A549 (cell line): ENCODE results near the gene DNAH17.

ENCODE experiments used
- CHD4 ChIP-seq: fragments of 200-600 bp; sonication (generic); IDR thresholded peaks from 2 replicates; pipeline ENCODE4 v1.6.1; 2016; ENCODE audit warnings: antibody characterized with exemption, mild to moderate bottlenecking, borderline replicate concordance
- CTCF ChIP-seq: fragments of >200 bp; sonication (Bioruptor Twin); formaldehyde crosslinking; IDR thresholded peaks from 3 replicates; pipeline ENCODE4 v1.5.1; 2016
- ELK1 ChIP-seq: fragments of 150-350 bp; IDR thresholded peaks from 2 replicates; pipeline ENCODE4 v1.6.1; 2014; ENCODE audit warnings: low read depth, mild to moderate bottlenecking, low read length
- GATA3 ChIP-seq: IDR thresholded peaks from 2 replicates; pipeline ENCODE4 v1.6.1; 2012; ENCODE audit warnings: borderline replicate concordance
- MAX ChIP-seq: IDR thresholded peaks from 2 replicates; pipeline ENCODE4 v1.6.1; 2012
- MAZ ChIP-seq: fragments of 150-350 bp; IDR thresholded peaks from 2 replicates; pipeline ENCODE4 v1.6.1; 2014; ENCODE audit warnings: antibody characterized with exemption, low read depth, low read length, borderline replicate concordance
- PHF8 ChIP-seq: fragments of 200-600 bp; sonication (generic); IDR thresholded peaks from 2 replicates; pipeline ENCODE4 v1.6.1; 2016; ENCODE audit warnings: low read depth, mild to moderate bottlenecking, antibody characterized with exemption, moderate library complexity, borderline replicate concordance
- POLR2A ChIP-seq: IDR thresholded peaks from 2 replicates; pipeline ENCODE4 v1.6.1; 2012; ENCODE audit warnings: mild to moderate bottlenecking, low read length
- POLR2AphosphoS2 ChIP-seq: conservative IDR thresholded peaks from 2 replicates; pipeline ENCODE4 v1.6.1; 2012; ENCODE audit warnings: low read length, improper control_type of control experiment, inconsistent platforms
- RAD21 ChIP-seq, 2 experiments: fragments of >200 bp in 1 of 2; sonication (Bioruptor Twin) in 1 of 2; formaldehyde crosslinking in 1 of 2; IDR thresholded peaks in 1 of 2; conservative IDR thresholded peaks in 1 of 2; 2 replicates in 1 of 2; 3 replicates in 1 of 2; pipeline ENCODE4 v1.6.1; 2012 to 2018; ENCODE audit warnings: inconsistent platforms in 1 of 2
- RNF2 ChIP-seq: fragments of 200-600 bp; sonication (generic); IDR thresholded peaks from 2 replicates; pipeline ENCODE4 v1.6.1; 2016; ENCODE audit warnings: low read depth, mild to moderate bottlenecking, antibody characterized with exemption, moderate library complexity, borderline replicate concordance
- ZFP36 ChIP-seq: fragments of 450-650 bp; IDR thresholded peaks from 2 replicates; pipeline ENCODE4 v1.6.1; 2014; ENCODE audit warnings: borderline replicate concordance; ENCODE audit not compliant: partially characterized antibody

- TF ChIP-seq GATA3, result no peak
- no peak for TF ChIP-seq CTCF
- TF ChIP-seq POLR2AphosphoS2, result no peak
- TF ChIP-seq ELK1, result no peak
- no peak for TF ChIP-seq RAD21 (conservative IDR thresholded peaks at IDR 0.05 in 1 of 2, IDR thresholded peaks at IDR 0.05 in 1 of 2)
- TF ChIP-seq RNF2, result no peak
- TF ChIP-seq PHF8, result no peak
- TF ChIP-seq MAX, result no peak
- TF ChIP-seq POLR2A, result no peak
- TF ChIP-seq ZFP36, result no peak
- TF ChIP-seq CHD4, result no peak
- TF ChIP-seq MAZ, result no peak
These were observed 99.1 kb downstream of the DNAH17 start for GRCh38 chr17:78477913-78478756.
